Smooth muscle cell (in vitro differentiated cells): ENCODE results near the gene AIP. TPM values are rescaled to one million over a fixed set of nuclear protein-coding genes. Genes with fewer than 3 reads are reported as not detected.
"Not testable (repeated sequence)": the region's sequence is repeated elsewhere in the genome, so short reads cannot be mapped to it uniquely, and the experiment has no call there.

ENCODE experiments used
- DNase-seq: peaks from one replicate; lab custom pipeline; 2025; ENCODE audit not compliant: unreplicated experiment; lab: John Stamatoyannopoulos, UW
- H2AFZ ChIP-seq: fragments of 200-600 bp; sonication (generic); 2 replicates; pipeline ENCODE4 v1.6.0; 2016; ENCODE audit warnings: antibody characterized with exemption, low read depth, mild to moderate bottlenecking
- H3F3A ChIP-seq: fragments of 200-600 bp; sonication (generic); 2 replicates; pipeline ENCODE4 v1.6.0; 2017; ENCODE audit warnings: antibody characterized with exemption, low read depth
- H3K27ac ChIP-seq: fragments of 200-600 bp; sonication (generic); 2 replicates; pipeline ENCODE4 v1.5.1; 2016; ENCODE audit warnings: low read depth, mild to moderate bottlenecking
- H3K27me3 ChIP-seq: fragments of 200-600 bp; sonication (generic); 2 replicates; pipeline ENCODE4 v1.6.1; 2016; ENCODE audit warnings: low read depth, mild to moderate bottlenecking
- H3K36me3 ChIP-seq: fragments of 200-600 bp; sonication (generic); 2 replicates; pipeline ENCODE4 v1.5.1; 2016; ENCODE audit warnings: low read depth
- H3K4me1 ChIP-seq: fragments of 200-600 bp; sonication (generic); 2 replicates; pipeline ENCODE4 v1.5.1; 2016; ENCODE audit warnings: low read depth
- H3K4me2 ChIP-seq: fragments of 200-600 bp; sonication (generic); 2 replicates; pipeline ENCODE4 v1.6.0; 2016; ENCODE audit warnings: mild to moderate bottlenecking
- H3K4me3 ChIP-seq: fragments of 200-600 bp; sonication (generic); 2 replicates; pipeline ENCODE4 v1.5.1; 2016; ENCODE audit warnings: mild to moderate bottlenecking
- H3K79me2 ChIP-seq: fragments of 200-600 bp; sonication (generic); 2 replicates; pipeline ENCODE4 v1.6.0; 2016; ENCODE audit warnings: low read depth, mild to moderate bottlenecking
- H3K9ac ChIP-seq: fragments of 200-600 bp; sonication (generic); 2 replicates; pipeline ENCODE4 v1.6.0; 2016; ENCODE audit warnings: low read depth
- H3K9me3 ChIP-seq: fragments of 200-600 bp; sonication (generic); replicated peaks from 2 replicates; pipeline ENCODE4 v1.5.1; 2016; ENCODE audit warnings: low read depth
- H4K20me1 ChIP-seq: fragments of 200-600 bp; sonication (generic); 2 replicates; pipeline ENCODE4 v1.6.0; 2016; ENCODE audit warnings: low read depth
- WGBS: methylation state at CpG from one replicate; pipeline ENCODE4 v1.1.7; 2016; ENCODE audit warnings: low lambda C conversion rate; 5-methylcytosine and 5-hydroxymethylcytosine counted together
- polyA plus RNA-seq: library from polyadenylated mRNA; unstranded; fragments of >200 nt; fragmentation: Nextera tagmentation; extraction: Ambion mirVana; gene quantifications from 2 replicates; pipeline ENCODE4 v1.2.1, GENCODE V29; 2016
- total RNA-seq: library from RNA; depleted of rRNA; stranded (reverse); fragments of >200 nt; gene quantifications from 2 replicates; pipeline ENCODE4 v1.2.3, GENCODE V29; 2014
- TF ChIP-seq, protein P1 (sequence below): fragments of 200-600 bp; sonication (generic); IDR thresholded peaks from 2 replicates; pipeline ENCODE4 v1.5.1; 2017; ENCODE audit warnings: borderline replicate concordance, mild to moderate bottlenecking, antibody characterized with exemption; ENCODE audit not compliant: insufficient read depth, poor library complexity, severe bottlenecking

The AIP gene
- total and polyA plus RNA-seq, 2 experiments from 2014 or later = 36.8 to 61.5 TPM

DNA sequence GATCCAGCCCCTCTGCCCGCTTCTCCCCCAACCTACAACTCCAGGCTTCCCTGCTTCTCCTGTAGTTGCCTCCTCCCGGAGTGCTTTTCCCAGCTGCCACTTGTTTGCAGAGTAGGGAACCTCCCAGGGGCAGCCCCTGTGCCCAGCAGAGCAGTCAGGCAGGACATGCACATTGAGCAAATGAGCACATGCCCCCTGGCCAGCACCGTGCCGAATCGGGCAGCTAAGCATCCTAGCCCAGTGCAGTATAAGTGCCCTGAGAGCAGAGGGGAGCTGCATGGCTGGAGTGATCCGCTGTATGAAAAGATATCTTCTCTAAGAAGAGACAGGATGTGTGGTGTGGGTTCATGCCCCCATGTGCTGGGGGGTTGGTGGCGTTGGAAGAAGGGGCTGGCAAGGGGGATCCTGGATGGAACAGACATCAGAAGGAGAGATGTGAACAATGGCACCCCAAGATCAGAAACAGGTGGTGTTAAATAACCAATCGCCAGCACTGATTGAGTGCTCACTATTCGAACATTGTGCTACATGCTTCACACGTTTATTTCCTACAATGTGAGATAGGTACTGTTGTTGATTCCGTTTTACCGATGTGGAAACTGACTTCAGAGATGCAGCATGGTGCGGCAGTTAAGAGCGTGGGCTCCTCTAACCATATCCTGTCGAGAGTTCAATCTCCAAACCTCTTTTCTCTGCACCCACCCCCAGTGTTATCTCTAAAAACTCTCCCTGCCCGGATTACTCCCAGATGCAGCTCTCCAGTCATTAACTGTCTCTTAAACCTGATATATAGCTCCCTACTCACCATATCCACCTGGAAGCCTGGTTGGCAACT, 1.2 kb downstream of the AIP start:
- no peaks in the 10 kb centered on the region for H4K20me1 ChIP-seq
- H3K4me1 ChIP-seq = peaks cover 8% of the 10 kb centered on the region
- 91% methylated on average over 16 of the region's 16 CpGs for WGBS
- H3K9ac ChIP-seq = no peak overlapping the region
- H3K4me2 ChIP-seq = peak overlapping the region; percentile 83
- no peak overlapping the region for H3K27ac ChIP-seq
- no peak for DNase-seq
- peak overlapping the region; percentile 56 for H3K4me3 ChIP-seq
- TF ChIP-seq, protein P1, sequence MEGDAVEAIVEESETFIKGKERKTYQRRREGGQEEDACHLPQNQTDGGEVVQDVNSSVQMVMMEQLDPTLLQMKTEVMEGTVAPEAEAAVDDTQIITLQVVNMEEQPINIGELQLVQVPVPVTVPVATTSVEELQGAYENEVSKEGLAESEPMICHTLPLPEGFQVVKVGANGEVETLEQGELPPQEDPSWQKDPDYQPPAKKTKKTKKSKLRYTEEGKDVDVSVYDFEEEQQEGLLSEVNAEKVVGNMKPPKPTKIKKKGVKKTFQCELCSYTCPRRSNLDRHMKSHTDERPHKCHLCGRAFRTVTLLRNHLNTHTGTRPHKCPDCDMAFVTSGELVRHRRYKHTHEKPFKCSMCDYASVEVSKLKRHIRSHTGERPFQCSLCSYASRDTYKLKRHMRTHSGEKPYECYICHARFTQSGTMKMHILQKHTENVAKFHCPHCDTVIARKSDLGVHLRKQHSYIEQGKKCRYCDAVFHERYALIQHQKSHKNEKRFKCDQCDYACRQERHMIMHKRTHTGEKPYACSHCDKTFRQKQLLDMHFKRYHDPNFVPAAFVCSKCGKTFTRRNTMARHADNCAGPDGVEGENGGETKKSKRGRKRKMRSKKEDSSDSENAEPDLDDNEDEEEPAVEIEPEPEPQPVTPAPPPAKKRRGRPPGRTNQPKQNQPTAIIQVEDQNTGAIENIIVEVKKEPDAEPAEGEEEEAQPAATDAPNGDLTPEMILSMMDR = no peak
- no peaks in the 10 kb centered on the region for H3F3A ChIP-seq
- no peaks in the 10 kb centered on the region for H3K9me3 ChIP-seq
- no peak overlapping the region for H2AFZ ChIP-seq
- H3K79me2 ChIP-seq = peaks cover 5% of the 10 kb centered on the region
- no peaks in the 10 kb centered on the region for H3K36me3 ChIP-seq
- no peaks in the 10 kb centered on the region for H3K27me3 ChIP-seq

DNA sequence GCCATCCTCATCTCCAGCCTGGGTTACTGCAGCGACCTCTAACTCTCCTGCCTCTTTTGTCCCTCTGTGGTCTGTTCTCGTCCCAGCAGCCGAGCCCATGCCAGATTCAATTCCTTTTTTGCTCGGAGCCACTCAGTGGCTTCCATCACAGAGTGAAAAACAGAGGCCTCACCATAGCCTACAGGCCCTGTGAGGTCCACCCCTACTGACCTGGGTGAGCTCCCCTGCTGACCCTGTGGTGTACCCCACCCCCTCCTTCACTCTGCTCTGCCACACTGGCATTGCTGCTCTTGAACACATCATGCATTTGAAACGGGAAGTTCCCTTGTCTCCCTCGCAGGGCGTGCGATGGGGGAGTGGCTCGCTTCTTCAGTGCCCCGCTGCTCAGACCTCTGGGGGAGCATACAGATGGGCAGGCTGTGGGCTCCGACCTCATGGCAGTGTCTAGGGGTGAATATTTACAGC, 2.1 kb downstream of the AIP start:
- no peak overlapping the region for H3K4me2 ChIP-seq
- peaks cover 8% of the 10 kb centered on the region for H3K4me1 ChIP-seq
- 88% methylated on average over 11 of the region's 11 CpGs for WGBS
- H3K27me3 ChIP-seq = no peaks in the 10 kb centered on the region
- no peak overlapping the region for H3K27ac ChIP-seq
- no peaks in the 10 kb centered on the region for H4K20me1 ChIP-seq
- no peaks in the 10 kb centered on the region for H3F3A ChIP-seq
- TF ChIP-seq, protein P1 = no peak
- no peak overlapping the region for H3K4me3 ChIP-seq
- no peaks in the 10 kb centered on the region for H3K9me3 ChIP-seq
- no peak overlapping the region for H3K9ac ChIP-seq
- no peak for DNase-seq
- H2AFZ ChIP-seq = no peak overlapping the region
- H3K36me3 ChIP-seq = no peaks in the 10 kb centered on the region
- H3K79me2 ChIP-seq = peaks cover 5% of the 10 kb centered on the region

DNA sequence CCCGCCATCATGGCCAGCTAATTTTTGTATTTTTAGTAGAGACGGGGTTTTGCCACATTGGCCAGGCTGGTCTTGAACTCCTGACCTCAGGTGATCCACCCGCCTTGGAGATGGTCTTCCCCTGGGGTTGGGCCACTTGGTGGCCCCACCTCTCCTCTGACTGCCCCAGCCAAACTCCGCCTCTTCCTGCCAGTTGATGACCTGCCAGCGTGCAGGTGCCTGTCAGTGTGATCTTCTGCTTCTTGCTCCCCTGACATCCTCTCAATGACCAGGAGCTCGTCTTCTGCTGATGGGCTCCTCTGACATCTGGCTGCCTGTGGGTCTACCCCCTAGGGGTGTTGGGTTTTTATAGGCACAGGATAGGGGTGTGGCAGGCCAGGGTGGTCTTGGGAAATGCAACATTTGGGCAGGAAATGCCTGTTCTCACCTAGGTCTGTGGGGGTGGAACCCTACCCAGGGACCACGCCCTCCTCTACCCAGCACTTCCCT, 3.1 kb downstream of the AIP start:
- H3K27me3 ChIP-seq, H2AFZ ChIP-seq, DNase-seq, H3K9ac ChIP-seq, H3K9me3 ChIP-seq, H3K4me2 ChIP-seq, H3K27ac ChIP-seq, H3K4me1 ChIP-seq, H3K79me2 ChIP-seq, H4K20me1 ChIP-seq, H3F3A ChIP-seq, H3K4me3 ChIP-seq, H3K36me3 ChIP-seq: not testable (repeated sequence)
- whole genome bisulfite sequencing = 92% methylated on average over 7 of the region's 7 CpGs

DNA sequence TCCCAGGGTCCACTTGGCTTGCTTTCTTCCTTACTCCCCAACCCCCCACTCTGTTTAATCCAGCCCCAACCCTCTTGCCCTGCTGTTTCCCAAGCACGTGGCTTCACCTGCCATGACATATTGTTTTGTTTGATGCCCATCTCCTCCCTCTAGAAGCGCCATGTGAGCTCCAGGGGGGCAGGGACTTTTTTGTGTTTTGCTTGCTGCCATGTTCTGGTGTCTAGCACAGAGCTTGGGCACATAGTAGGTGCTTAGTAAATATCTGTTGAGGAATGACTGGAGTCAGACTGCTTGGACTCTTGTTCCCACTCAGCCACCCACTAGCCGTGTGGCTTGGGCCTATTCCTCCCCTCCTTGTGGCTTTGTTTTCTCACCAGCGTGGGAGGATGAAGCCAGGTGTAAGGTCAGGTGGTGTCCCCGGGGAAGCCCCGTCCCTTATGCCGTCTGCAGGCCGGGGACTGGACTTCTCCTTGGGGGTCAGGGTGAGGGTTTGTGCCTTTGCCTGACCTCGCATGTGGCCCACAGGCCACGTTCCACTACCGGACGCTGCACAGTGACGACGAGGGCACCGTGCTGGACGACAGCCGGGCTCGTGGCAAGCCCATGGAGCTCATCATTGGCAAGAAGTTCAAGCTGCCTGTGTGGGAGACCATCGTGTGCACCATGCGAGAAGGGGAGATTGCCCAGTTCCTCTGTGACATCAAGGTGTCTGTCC, 3.8 kb downstream of the AIP start:
- no peak for DNase-seq
- H3K4me2 ChIP-seq = no peak overlapping the region
- H3F3A ChIP-seq = no peaks in the 10 kb centered on the region
- TF ChIP-seq, protein P1 = no peak
- H4K20me1 ChIP-seq = no peaks in the 10 kb centered on the region
- H3K27ac ChIP-seq = no peak overlapping the region
- H3K36me3 ChIP-seq = no peaks in the 10 kb centered on the region
- no peaks in the 10 kb centered on the region for H3K27me3 ChIP-seq
- H3K9me3 ChIP-seq = no peaks in the 10 kb centered on the region
- H3K9ac ChIP-seq = no peak overlapping the region
- 97% methylated on average over 20 of the region's 20 CpGs for WGBS
- peaks cover 8% of the 10 kb centered on the region for H3K4me1 ChIP-seq
- peaks cover 5% of the 10 kb centered on the region for H3K79me2 ChIP-seq
- H3K4me3 ChIP-seq = no peak overlapping the region
- no peak overlapping the region for H2AFZ ChIP-seq
